A549 (cell line): Measurements from ENCODE around the gene CD7.

Experiments
- CTCF ChIP-seq: fragments of >200 bp; sonication (Bioruptor Twin); formaldehyde crosslinking; IDR thresholded peaks from 3 replicates; pipeline ENCODE4 v1.5.1; 2016
- EP300 ChIP-seq, 2 experiments: fragments of >200 bp; sonication (Bioruptor Twin); formaldehyde crosslinking; IDR thresholded peaks; 2 replicates in 1 of 2; 3 replicates in 1 of 2; pipeline ENCODE4 v1.6.1; 2016 to 2017
- HOXA7 ChIP-seq: fragments of 250-450 bp; sonication (Bioruptor Pico); IDR thresholded peaks from 2 replicates; pipeline ENCODE4 v1.5.0; 2020; ENCODE audit warnings: mild to moderate bottlenecking, moderate library complexity
- MAX ChIP-seq: IDR thresholded peaks from 2 replicates; pipeline ENCODE4 v1.6.1; 2012
- MYC ChIP-seq: IDR thresholded peaks from 2 replicates; pipeline ENCODE4 v1.6.1; 2012; ENCODE audit warnings: mild to moderate bottlenecking, inconsistent platforms, low read length, improper control_type of control experiment, borderline replicate concordance
- POLR2A ChIP-seq: IDR thresholded peaks from 2 replicates; pipeline ENCODE4 v1.6.1; 2012; ENCODE audit warnings: mild to moderate bottlenecking, low read length
- POLR2AphosphoS2 ChIP-seq: conservative IDR thresholded peaks from 2 replicates; pipeline ENCODE4 v1.6.1; 2012; ENCODE audit warnings: low read length, improper control_type of control experiment, inconsistent platforms
- RAD21 ChIP-seq, 2 experiments: fragments of >200 bp in 1 of 2; sonication (Bioruptor Twin) in 1 of 2; formaldehyde crosslinking in 1 of 2; IDR thresholded peaks in 1 of 2; conservative IDR thresholded peaks in 1 of 2; 2 replicates in 1 of 2; 3 replicates in 1 of 2; pipeline ENCODE4 v1.6.1; 2012 to 2018; ENCODE audit warnings: inconsistent platforms in 1 of 2
- TF ChIP-seq, protein P1 (sequence below): fragments of 200-600 bp; sonication (generic); IDR thresholded peaks from 2 replicates; pipeline ENCODE4 v1.6.1; 2016; ENCODE audit warnings: antibody characterized with exemption, mild to moderate bottlenecking, moderate library complexity

DNA sequence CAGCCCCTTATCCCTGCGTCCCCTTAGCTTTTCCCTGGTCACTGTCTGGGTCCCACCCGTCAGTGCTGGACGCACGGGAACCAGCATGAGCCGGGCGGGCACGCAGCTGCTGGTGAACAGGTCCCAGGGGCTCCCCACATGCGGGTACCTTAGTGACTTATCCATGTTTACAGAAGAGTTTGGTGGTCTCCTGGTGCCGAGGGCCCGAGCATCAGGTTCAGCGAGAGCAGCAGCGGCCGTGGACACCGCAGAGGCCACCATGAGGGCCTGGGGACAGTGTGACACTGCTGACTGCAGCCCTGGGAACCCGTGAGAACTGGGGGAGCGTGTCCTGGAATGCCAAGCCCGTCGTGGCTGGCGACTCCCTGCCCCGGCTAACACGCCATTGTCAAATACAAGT is 6.5 kb downstream of the CD7 start:
- TF ChIP-seq POLR2AphosphoS2 (no peak), RAD21 (conservative IDR thresholded peaks at IDR 0.05 in 1 of 2, IDR thresholded peaks at IDR 0.05 in 1 of 2) (no peak), CTCF (no peak), MAX (no peak), POLR2A (no peak), HOXA7 (no peak), MYC (no peak), EP300 (IDR thresholded peaks at IDR 0.05) (no peak)
- TF ChIP-seq, protein P1, sequence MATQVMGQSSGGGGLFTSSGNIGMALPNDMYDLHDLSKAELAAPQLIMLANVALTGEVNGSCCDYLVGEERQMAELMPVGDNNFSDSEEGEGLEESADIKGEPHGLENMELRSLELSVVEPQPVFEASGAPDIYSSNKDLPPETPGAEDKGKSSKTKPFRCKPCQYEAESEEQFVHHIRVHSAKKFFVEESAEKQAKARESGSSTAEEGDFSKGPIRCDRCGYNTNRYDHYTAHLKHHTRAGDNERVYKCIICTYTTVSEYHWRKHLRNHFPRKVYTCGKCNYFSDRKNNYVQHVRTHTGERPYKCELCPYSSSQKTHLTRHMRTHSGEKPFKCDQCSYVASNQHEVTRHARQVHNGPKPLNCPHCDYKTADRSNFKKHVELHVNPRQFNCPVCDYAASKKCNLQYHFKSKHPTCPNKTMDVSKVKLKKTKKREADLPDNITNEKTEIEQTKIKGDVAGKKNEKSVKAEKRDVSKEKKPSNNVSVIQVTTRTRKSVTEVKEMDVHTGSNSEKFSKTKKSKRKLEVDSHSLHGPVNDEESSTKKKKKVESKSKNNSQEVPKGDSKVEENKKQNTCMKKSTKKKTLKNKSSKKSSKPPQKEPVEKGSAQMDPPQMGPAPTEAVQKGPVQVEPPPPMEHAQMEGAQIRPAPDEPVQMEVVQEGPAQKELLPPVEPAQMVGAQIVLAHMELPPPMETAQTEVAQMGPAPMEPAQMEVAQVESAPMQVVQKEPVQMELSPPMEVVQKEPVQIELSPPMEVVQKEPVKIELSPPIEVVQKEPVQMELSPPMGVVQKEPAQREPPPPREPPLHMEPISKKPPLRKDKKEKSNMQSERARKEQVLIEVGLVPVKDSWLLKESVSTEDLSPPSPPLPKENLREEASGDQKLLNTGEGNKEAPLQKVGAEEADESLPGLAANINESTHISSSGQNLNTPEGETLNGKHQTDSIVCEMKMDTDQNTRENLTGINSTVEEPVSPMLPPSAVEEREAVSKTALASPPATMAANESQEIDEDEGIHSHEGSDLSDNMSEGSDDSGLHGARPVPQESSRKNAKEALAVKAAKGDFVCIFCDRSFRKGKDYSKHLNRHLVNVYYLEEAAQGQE, result no peak
